Measurements from ENCODE around the gene CADM1. TPM values are rescaled to one million over a fixed set of nuclear protein-coding genes. Genes with fewer than 3 reads are reported as not detected.

The CADM1 gene
- total RNA-seq, 1 experiment from 2014 or later, result 534 TPM

DNA sequence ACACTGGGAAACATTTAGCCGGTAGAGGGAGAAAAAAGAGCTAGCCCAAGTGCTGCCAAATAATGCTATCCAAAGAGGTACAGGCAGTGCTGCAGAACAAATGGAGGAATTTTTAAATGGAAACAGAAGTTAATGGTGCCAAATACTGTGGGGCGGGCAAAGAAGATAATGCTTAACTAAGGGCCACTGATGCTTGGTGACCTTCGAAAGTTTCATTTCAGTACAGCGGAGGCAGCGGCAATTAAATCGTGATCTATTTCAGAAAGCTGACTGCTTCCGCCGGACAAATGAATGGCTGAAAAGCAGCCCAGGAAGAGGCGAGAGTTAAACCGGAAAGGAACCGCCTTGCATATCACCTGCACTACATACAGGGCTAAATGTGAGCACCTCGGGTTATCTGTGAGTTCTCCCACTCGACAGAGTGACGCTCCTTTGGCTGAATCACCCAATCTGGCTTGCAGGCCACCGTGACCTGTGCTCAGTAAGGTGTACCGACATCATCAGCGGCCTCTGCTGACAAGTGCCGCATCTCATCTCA, 42.1 kb downstream of the CADM1 start:
- intact Hi-C loops (cut with micrococcal nuclease; ENCODE audit: unreplicated experiment), result no loop called here

DNA sequence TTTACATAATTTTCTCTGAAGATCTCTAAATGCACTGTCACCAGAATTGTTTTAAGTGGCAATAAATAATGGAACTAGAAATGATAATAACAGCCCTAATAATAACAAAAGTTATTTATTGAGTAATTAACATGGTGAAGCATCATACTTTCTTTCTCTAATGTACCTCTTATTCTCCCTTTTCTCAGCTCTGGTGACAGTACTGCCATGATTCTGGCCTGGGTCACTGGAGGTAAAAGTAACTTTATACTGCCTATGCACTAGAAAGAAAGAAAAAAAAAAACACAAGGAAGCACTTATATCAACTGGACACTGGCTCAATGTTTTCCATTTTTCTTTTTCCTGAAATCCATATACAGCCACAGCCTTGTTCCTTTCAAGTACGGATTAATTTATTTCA, 43.7 kb downstream of the CADM1 start:
- Mint-ChIP-seq H3K27me3 (ENCODE audit: insufficient read depth, unreplicated experiment) (no peaks in the 10 kb centered on the region), H3K4me3 (ENCODE audit: unreplicated experiment) (no peak overlapping the region), H3K4me1 (ENCODE audit: low read depth, unreplicated experiment) (peaks cover 52% of the 10 kb centered on the region), H3K27ac (ENCODE audit: unreplicated experiment) (no peak overlapping the region), H3K36me3 (ENCODE audit: insufficient read depth, unreplicated experiment) (no peaks in the 10 kb centered on the region), H3K9me3 (ENCODE audit: unreplicated experiment) (no peaks in the 10 kb centered on the region)
- Histone ChIP-seq H3K9me3 (no peaks in the 10 kb centered on the region), H3K27me3 (replicated peaks; ENCODE audit: control insufficient read depth, insufficient read depth, low read length) (no peaks in the 10 kb centered on the region), H3K36me3 (ENCODE audit: control insufficient read depth, insufficient read depth, low read length) (no peaks in the 10 kb centered on the region), H3K4me3 (ENCODE audit: low read depth, low read length) (no peak overlapping the region), H3K4me1 (peaks cover 21% of the 10 kb centered on the region)
- TF ChIP-seq, protein P1, sequence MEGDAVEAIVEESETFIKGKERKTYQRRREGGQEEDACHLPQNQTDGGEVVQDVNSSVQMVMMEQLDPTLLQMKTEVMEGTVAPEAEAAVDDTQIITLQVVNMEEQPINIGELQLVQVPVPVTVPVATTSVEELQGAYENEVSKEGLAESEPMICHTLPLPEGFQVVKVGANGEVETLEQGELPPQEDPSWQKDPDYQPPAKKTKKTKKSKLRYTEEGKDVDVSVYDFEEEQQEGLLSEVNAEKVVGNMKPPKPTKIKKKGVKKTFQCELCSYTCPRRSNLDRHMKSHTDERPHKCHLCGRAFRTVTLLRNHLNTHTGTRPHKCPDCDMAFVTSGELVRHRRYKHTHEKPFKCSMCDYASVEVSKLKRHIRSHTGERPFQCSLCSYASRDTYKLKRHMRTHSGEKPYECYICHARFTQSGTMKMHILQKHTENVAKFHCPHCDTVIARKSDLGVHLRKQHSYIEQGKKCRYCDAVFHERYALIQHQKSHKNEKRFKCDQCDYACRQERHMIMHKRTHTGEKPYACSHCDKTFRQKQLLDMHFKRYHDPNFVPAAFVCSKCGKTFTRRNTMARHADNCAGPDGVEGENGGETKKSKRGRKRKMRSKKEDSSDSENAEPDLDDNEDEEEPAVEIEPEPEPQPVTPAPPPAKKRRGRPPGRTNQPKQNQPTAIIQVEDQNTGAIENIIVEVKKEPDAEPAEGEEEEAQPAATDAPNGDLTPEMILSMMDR (IDR thresholded peaks at IDR 0.05; ENCODE audit: insufficient read depth in 1 of 2, low read depth in 1 of 2, low read length in 1 of 2, severe bottlenecking in 1 of 2, unreplicated experiment in 1 of 2), result no peak
- ChIA-PET POLR2A (no interaction called here), CTCF (no interaction called here)
- intact Hi-C loops (cut with micrococcal nuclease; ENCODE audit: unreplicated experiment), result no loop called here
- BruUV-seq (replicated peaks), result no TSS peak
- no peak for DNase-seq

More for the DNA sequence above, 42.1 kb downstream of the CADM1 start:
- no peak for DNase-seq
- peaks cover 52% of the 10 kb centered on the region for H3K4me1 Mint-ChIP-seq (ENCODE audit: low read depth, unreplicated experiment)
- H3K4me3 Mint-ChIP-seq (ENCODE audit: unreplicated experiment), result no peak overlapping the region
- H3K27ac Mint-ChIP-seq (ENCODE audit: unreplicated experiment), result peak overlapping the region; percentile 4
- H3K36me3 ChIP-seq (ENCODE audit: control insufficient read depth, insufficient read depth, low read length), result no peaks in the 10 kb centered on the region
- no TSS peak for BruUV-seq (replicated peaks)
- H3K27me3 ChIP-seq (replicated peaks; ENCODE audit: control insufficient read depth, insufficient read depth, low read length), result no peaks in the 10 kb centered on the region
- H3K4me3 ChIP-seq (ENCODE audit: low read depth, low read length), result no peak overlapping the region
- H3K36me3 Mint-ChIP-seq (ENCODE audit: insufficient read depth, unreplicated experiment), result peaks cover 8% of the 10 kb centered on the region
- POLR2A ChIA-PET, result no interaction called here
- CTCF ChIA-PET, result no interaction called here
- H3K27me3 Mint-ChIP-seq (ENCODE audit: insufficient read depth, unreplicated experiment), result no peaks in the 10 kb centered on the region
- no peaks in the 10 kb centered on the region for H3K9me3 Mint-ChIP-seq (ENCODE audit: unreplicated experiment)
- TF ChIP-seq, protein P1 (IDR thresholded peaks at IDR 0.05; ENCODE audit: insufficient read depth in 1 of 2, low read depth in 1 of 2, low read length in 1 of 2, severe bottlenecking in 1 of 2, unreplicated experiment in 1 of 2), result no peak
- no peaks in the 10 kb centered on the region for H3K9me3 ChIP-seq
- peaks cover 17% of the 10 kb centered on the region for H3K4me1 ChIP-seq

DNA sequence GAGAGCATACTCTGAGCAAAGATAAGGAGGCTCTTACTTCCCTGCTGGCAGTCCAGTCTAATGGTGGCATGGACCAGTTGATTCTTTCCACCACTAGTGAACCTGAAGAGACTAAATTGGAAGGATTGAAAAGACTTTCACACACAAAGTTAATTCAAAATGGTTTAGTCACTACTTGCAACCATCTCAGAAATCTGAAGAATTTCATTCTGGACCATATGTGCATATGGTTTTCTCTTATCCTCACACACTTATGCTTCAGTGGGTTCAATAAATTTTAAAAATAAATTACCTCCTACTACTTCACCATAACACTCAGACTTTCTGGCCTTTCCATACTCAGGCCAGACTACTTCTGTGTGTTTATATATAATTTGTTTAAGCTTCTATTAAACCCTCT, 44.7 kb downstream of the CADM1 start:
- no TSS peak for BruUV-seq (replicated peaks)

More for the DNA sequence above, 44.7 kb downstream of the CADM1 start:
- Mint-ChIP-seq H3K36me3 (ENCODE audit: insufficient read depth, unreplicated experiment) (no peaks in the 10 kb centered on the region), H3K27ac (ENCODE audit: unreplicated experiment) (no peak overlapping the region), H3K9me3 (ENCODE audit: unreplicated experiment) (no peaks in the 10 kb centered on the region), H3K27me3 (ENCODE audit: insufficient read depth, unreplicated experiment) (no peaks in the 10 kb centered on the region), H3K4me3 (ENCODE audit: unreplicated experiment) (no peak overlapping the region), H3K4me1 (ENCODE audit: low read depth, unreplicated experiment) (peaks cover 58% of the 10 kb centered on the region)
- ChIA-PET POLR2A (no interaction called here), CTCF (no interaction called here)
- Histone ChIP-seq H3K9me3 (no peaks in the 10 kb centered on the region), H3K4me3 (ENCODE audit: low read depth, low read length) (no peak overlapping the region), H3K36me3 (ENCODE audit: control insufficient read depth, insufficient read depth, low read length) (no peaks in the 10 kb centered on the region), H3K27me3 (replicated peaks; ENCODE audit: control insufficient read depth, insufficient read depth, low read length) (no peaks in the 10 kb centered on the region), H3K4me1 (peaks cover 18% of the 10 kb centered on the region)
- intact Hi-C loops (cut with micrococcal nuclease; ENCODE audit: unreplicated experiment), result no loop called here
- DNase-seq, result no peak
- TF ChIP-seq, protein P1 (IDR thresholded peaks at IDR 0.05; ENCODE audit: insufficient read depth in 1 of 2, low read depth in 1 of 2, low read length in 1 of 2, severe bottlenecking in 1 of 2, unreplicated experiment in 1 of 2), result no peak

All from Caco-2 (cell line).